ENCODE results near the gene C5AR2.

Gene C5AR2

DNA sequence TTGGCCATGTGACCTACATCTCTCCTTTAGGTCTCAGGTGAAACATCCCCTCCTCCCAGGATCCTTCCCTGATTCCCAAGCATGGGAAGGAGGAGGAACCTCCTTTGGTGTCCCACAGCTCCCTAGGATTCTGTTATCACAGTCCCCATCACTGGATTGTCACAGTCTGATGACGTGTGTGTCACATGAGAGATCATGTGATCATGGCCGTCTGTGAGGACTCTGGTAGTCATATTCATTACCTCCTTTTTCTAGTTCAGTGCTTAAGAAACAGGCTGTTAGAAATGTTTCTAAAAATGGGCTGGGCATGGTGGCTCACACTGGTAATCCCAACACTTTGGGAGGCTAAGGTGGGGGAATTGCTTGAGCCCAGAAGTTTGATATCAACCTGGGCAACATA is 20.1 kb downstream of the C5AR2 start:
- DNase-seq, result no peak
- no peaks in the 10 kb centered on the region for H3K27me3 ChIP-seq
- no peak overlapping the region for H3K4me3 ChIP-seq (ENCODE audit: low read depth, low read length)
- H3K36me3 ChIP-seq, result peaks cover 49% of the 10 kb centered on the region
- TF ChIP-seq, protein P1, sequence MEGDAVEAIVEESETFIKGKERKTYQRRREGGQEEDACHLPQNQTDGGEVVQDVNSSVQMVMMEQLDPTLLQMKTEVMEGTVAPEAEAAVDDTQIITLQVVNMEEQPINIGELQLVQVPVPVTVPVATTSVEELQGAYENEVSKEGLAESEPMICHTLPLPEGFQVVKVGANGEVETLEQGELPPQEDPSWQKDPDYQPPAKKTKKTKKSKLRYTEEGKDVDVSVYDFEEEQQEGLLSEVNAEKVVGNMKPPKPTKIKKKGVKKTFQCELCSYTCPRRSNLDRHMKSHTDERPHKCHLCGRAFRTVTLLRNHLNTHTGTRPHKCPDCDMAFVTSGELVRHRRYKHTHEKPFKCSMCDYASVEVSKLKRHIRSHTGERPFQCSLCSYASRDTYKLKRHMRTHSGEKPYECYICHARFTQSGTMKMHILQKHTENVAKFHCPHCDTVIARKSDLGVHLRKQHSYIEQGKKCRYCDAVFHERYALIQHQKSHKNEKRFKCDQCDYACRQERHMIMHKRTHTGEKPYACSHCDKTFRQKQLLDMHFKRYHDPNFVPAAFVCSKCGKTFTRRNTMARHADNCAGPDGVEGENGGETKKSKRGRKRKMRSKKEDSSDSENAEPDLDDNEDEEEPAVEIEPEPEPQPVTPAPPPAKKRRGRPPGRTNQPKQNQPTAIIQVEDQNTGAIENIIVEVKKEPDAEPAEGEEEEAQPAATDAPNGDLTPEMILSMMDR (IDR thresholded peaks at IDR 0.05; ENCODE audit: low read depth, low read length), result no peak
- H3K9me3 ChIP-seq, result no peaks in the 10 kb centered on the region
- H3K4me1 ChIP-seq, result no peaks in the 10 kb centered on the region; the same call in 1 of the 2 replicates

DNA sequence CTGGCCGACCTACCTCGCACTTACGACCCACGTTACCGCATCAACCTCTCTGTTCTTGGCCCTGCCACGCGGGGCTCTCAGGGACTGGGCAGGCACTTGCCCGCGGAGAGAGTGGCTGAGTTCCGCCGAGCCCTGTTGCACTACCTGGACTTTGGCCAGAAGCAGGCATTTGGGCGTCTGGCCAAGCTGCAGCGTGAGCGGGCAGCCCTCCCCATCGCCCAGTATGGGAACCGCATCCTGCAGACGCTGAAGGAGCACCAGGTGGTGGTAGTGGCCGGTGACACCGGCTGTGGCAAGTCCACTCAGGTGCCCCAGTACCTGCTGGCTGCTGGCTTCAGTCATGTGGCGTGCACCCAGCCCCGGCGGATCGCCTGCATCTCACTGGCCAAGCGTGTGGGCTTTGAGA is 21.3 kb downstream of the C5AR2 start:
- Histone ChIP-seq H3K27me3 (no peaks in the 10 kb centered on the region), H3K4me3 (ENCODE audit: low read depth, low read length) (no peak overlapping the region), H3K4me1 (no peaks in the 10 kb centered on the region; the same call in 1 of the 2 replicates), H3K36me3 (peaks cover 61% of the 10 kb centered on the region), H3K9me3 (no peaks in the 10 kb centered on the region)
- TF ChIP-seq, protein P1 (IDR thresholded peaks at IDR 0.05; ENCODE audit: low read depth, low read length), result no peak
- peak; percentile 46 for DNase-seq

DNA sequence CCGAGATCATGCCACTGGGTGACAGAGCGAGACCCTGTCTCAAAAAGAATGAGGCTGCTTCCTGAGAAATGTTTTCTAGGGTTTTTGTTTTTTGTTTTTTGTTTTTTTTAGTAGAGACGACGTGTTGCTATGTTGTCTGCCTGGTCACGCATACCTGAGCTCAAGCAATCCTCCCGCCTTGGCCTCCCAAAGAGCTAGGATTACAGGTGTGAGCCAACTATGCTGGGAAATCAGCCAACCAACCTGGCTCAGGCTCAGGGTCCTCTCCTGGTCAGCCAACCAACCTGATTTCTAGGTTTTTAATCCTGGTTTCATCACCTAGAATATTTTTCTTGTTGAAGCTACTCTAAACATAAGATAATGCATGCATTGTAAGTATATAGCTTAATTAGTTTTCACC is 24.9 kb downstream of the C5AR2 start:
- DNase-seq, result no peak
- H3K27me3 ChIP-seq, result no peaks in the 10 kb centered on the region
- H3K4me1 ChIP-seq, result no peaks in the 10 kb centered on the region; the same call in 1 of the 2 replicates
- peaks cover 94% of the 10 kb centered on the region for H3K36me3 ChIP-seq
- H3K9me3 ChIP-seq, result no peaks in the 10 kb centered on the region
- TF ChIP-seq, protein P1 (IDR thresholded peaks at IDR 0.05; ENCODE audit: low read depth, low read length), result no peak
- H3K4me3 ChIP-seq (ENCODE audit: low read depth, low read length), result no peak overlapping the region

DNA sequence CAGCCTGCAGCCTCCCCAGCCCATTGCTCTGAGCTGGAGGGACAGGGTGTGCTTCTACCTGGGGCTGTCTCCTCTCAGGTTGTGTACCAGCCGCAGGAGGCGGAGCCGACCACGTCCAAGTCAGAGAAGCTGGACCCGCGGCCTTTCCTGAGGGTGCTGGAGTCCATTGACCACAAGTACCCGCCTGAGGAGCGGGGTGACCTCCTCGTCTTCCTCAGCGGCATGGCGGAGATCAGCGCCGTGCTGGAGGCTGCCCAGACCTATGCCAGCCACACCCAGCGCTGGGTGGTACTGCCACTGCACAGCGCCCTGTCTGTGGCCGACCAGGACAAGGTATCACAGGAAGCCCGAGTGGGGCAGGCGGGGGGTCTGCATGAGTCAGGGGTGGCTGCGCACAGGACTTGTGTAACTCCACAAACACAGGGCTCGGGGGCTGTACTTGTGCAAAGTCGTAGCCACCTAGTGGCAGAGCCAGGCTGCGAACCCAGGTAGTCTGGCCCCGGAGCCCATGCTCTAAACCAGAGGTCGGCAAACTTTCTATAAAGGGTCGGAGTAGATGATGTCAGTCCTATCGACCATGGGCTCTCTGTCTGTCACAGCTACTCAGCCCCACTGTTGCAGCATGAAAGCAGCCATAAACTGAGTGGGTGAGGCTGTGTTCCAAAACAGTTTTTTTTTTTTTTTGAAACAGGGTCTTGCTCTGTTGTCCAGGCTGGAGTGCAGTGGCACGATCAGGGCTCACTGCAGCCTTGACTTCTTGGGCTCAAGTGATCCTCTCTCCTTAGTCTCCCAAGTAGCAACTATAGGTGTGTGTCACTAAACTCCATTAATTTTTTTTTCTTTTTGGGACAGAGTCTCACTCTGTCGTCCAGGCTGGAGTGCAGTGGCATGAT is 26.1 kb downstream of the C5AR2 start:
- Histone ChIP-seq H3K4me3 (ENCODE audit: low read depth, low read length) (no peak overlapping the region), H3K4me1 (no peaks in the 10 kb centered on the region), H3K36me3 (peaks cover 92% of the 10 kb centered on the region), H3K9me3 (no peaks in the 10 kb centered on the region), H3K27me3 (no peaks in the 10 kb centered on the region)
- TF ChIP-seq, protein P1 (IDR thresholded peaks at IDR 0.05; ENCODE audit: low read depth, low read length), result peak; percentile 33
- no peak for DNase-seq

DNA sequence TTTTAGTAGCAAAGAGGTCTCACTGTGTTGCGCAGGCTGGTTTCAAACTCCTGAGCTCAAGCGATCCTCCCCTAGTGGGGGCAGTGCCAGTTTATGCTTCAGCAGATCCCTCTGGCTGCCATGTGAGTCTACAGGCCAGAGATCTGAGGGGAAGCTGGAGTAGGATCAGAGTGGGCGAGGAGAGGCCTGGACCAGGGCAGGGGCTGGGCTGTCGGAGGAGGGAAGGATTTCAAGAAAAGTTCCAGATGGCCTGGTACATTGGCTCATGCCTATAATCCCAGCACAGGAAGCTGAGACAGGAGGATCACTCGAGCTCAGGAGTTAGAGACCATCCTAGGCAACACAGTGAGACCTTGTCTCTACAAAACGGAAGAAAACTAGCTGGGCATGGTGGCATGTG is 27.0 kb downstream of the C5AR2 start:
- TF ChIP-seq, protein P1 (IDR thresholded peaks at IDR 0.05; ENCODE audit: low read depth, low read length), result no peak
- H3K9me3 ChIP-seq, result no peaks in the 10 kb centered on the region
- DNase-seq, result no peak
- H3K4me1 ChIP-seq, result no peaks in the 10 kb centered on the region
- peaks cover 91% of the 10 kb centered on the region for H3K36me3 ChIP-seq
- H3K27me3 ChIP-seq, result no peaks in the 10 kb centered on the region
- no peak overlapping the region for H3K4me3 ChIP-seq (ENCODE audit: low read depth, low read length)

DNA sequence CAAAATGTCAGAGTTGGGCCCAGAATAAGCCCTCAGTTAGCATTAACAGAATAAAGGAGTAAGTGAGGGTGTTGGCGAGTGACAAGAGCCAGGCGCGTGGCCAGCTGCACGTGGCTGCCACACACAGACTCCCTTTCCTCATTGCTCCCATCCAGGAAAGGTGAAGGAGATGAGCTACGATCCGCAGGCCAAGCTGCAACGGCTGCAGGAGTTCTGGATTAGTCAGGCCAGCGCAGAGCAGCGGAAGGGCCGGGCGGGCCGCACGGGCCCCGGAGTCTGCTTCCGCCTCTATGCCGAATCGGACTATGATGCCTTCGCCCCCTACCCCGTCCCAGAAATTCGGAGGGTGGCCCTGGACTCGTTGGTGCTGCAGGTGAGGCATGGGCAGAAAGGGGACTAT is 30.3 kb downstream of the C5AR2 start:
- no peak for DNase-seq
- Histone ChIP-seq H3K4me3 (ENCODE audit: low read depth, low read length) (no peak overlapping the region), H3K4me1 (no peaks in the 10 kb centered on the region), H3K36me3 (peaks cover 78% of the 10 kb centered on the region), H3K27me3 (no peaks in the 10 kb centered on the region), H3K9me3 (no peaks in the 10 kb centered on the region)
- TF ChIP-seq, protein P1 (IDR thresholded peaks at IDR 0.05; ENCODE audit: low read depth, low read length), result no peak
